HG02852 (cell line): Measurements from ENCODE around the gene CCN2.

ENCODE experiments used
- ATAC-seq: cut with Tn5 transposase; IDR thresholded peaks from one replicate; pipeline ENCODE4 v1.9.1; 2021; ENCODE audit warnings: mild to moderate bottlenecking, moderate library complexity; ENCODE audit not compliant: unreplicated experiment

Gene CCN2

GRCh38 chr6:131950767-131951575, at the start of gene CCN2:
Gene CCN2, minus strand, starts transcription at chr6:131951372. Its CDS starts 200 bp downstream, at chr6:131951172.
- ATAC-seq: no peak

- no peak for ATAC-seq
Observed at GRCh38 chr6:132000296-132000695, 49.1 kb upstream of the CCN2 start.

DNA sequence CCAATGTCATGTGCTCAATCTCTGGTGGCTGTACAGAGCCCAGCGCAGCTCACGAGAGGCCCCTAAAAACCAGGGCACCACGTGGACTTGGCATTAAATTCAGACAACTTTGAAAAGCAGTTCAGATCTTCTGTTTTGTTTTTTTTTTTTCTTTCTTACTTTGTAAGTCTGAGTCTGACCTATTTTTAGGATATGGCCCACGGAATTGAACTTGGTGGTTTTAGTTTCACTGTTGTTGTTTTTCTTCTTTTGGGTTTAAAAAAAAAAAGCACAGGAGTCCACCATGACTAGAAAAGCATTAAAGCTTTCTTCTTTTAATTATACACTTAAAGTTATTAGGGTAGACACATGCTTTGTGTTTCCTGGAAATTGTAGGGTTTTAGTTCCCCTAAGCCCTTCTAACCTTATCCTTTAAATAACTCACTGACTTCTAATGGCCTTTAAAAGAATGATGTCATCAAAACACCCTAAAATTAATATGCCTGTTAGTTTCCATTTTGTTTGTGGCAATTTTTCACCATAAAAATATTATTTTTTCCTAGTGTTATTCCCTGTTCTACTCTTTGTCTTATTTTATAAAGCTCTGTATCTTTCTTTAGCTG, 48.5 kb upstream of the CCN2 start:
- no peak for ATAC-seq

DNA sequence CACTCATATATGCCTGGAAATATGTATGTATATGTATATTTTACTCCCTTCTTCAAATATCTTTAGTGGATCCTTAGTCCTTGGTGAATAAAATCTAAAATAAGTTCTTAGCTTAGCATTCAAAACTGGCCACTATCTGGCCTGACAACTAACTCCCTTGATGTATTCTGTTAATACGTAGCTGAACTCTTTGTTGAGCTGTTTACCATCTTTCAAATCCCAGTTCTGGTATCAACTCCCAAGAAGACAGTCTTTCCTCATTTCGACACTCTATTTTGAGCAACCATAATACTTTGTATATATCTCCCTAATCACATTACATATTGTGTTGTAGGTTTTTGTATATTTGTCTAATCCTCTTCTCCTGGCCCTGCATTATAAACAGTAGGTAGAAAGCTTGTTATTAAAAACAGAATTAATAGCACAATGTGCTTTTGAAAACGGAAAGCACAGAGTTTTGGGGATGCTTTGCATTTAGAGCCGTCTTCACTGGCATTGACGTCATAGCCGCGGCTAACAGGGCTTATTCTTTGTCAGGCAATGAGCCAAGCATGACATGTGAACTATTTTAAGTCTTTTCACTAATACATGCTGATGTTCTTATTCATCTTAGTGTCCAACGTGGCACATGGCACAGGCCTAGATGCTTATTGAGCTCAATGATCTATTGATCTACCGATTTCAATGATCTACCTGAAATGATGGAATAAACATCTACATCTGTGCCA, 47.2 kb upstream of the CCN2 start:
- no peak for ATAC-seq

GRCh38 chr6:131997429-131998153, 46.4 kb upstream of the CCN2 start:
- no peak for ATAC-seq

DNA sequence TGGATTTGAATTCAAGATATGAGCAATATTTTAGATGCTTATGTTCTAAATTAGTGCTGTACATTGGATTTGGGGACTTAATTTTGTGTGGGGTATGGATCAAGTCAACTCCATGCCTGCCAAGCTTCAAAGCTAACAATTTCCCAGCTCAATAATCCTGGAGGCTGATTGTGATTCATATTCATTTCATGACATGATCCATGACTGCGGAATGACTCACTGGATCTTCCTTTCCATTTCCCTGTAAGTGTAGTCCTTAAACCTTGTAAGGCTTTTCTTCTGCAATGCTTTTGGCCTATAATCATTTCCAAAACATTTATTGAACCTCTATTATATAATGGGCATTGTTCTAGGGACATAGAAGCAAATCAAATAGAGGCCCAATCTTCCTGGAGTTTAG, 44.7 kb upstream of the CCN2 start:
- ATAC-seq: no peak

GRCh38 chr6:131992557-131992956, 41.4 kb upstream of the CCN2 start:
- ATAC-seq: no peak

DNA sequence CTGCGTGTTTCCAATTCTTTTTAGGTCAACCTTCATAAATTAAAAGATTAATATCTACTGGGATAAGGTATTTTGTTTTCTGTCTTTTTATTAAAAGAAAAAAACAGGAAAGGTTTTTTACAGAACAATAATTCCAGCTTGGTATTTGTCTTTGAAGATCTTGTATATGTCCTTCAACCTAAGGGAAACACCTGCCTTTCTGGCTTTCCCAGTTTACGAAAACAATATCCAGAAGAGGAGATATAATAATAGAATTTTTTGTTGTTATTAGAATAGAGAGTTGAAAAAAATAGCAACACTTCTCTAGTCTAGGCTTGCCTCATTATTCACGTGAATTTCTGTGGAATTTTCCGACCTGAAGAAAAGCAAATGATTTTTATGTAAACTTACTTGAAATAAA, 37.9 kb upstream of the CCN2 start:
- ATAC-seq: no peak

- no peak for ATAC-seq
Observed at GRCh38 chr6:131982740-131983259, 31.6 kb upstream of the CCN2 start.

- no peak for ATAC-seq
Observed at GRCh38 chr6:131981624-131981978, 30.4 kb upstream of the CCN2 start.

GRCh38 chr6:131980791-131981623, 29.8 kb upstream of the CCN2 start:
- ATAC-seq: no peak

GRCh38 chr6:131980338-131980790, 29.2 kb upstream of the CCN2 start:
- no peak for ATAC-seq

DNA sequence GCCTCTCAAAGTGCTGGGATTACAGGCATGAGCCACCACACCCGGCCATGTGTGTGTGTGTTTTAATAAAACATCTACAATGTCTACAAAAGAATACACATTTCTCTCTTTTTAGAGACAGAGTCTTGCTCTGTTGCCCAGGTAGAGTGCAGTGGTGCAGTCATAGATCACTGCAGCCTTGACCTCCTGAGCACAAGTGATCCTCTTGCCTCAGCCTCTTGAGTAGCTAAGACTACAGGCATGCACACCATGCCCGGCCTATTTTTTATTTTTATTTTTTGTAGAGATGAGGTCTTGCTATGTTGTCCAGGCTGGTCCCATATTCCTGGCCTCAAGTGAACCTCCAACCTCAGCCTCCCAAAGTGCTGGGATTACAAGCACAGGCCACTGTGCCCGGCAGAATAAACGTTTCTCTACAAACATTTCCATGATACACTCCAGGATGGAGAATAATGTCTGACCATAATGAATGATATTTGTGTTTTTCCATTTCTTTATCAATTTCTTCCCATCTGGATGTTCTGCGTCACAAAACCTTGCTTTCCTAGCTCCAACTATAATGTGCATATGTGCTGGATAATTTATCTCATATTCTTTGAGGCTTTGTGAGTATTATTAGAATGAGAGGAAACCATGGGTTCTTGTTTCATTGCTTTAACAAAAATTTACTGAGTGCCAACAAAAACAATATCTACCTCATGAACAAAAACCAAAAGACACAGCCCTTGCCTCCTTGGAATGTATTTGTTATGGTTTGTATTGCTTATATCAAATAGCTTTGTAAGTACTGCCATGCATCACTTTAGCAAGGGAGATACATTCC, 28.6 kb upstream of the CCN2 start:
- ATAC-seq: no peak

GRCh38 chr6:131978522-131978921, 27.4 kb upstream of the CCN2 start:
- no peak for ATAC-seq

- no peak for ATAC-seq
Observed at GRCh38 chr6:131976545-131977061, 25.4 kb upstream of the CCN2 start.

DNA sequence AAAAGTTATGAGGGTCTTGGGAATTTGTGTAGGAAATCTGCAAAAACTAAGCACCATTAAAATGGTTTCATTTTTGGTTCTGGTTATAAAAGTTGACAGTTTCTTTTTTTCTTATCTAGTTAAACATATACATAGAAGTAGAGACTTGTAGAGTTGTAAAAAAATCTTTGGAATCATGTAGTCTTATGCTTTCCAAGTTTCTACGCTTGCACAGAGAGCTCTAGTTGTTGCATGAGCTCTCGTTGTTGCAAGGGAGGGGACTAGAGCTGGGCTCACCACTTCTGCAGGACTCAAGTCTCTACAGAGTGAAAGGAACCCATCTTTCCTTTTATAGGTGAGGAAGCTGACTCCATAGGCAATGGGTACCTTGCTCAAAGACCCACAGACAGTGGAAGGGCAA, 21.6 kb upstream of the CCN2 start:
- no peak for ATAC-seq

DNA sequence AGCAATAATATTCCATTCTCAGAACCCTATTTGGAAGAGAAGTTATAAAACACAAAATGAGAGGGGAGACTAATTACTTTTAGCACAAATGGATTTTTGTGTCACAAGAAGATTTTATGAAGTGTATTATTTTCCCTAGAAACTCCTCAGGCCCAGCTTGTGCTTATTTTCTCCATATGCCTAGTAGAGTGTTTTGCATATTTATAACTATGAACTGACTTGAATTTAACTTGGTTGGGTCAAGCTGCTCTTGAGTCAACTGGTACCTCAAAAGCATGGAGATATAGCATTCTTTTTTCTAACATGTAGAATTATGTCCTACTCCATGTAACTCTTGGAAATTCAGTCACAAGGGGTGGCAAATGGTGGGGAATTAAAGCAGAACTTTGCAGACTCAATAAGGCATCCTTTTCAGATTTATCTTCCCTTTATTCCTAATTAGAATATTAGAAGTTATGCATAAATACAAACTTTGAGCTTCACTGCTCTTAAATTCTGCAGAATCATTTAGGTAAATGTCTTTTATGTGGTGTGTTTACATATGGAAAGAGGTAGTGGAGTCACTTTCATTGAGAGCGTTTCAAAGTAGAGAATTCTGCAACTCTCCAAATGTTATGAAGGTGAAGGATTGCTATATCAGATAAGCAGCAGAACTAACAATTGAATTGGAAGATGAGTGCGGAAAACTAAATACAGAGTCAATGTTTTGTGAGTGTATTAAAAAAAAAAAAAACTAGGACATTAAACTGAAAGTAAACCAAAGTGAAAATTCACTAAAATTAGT, 19.1 kb upstream of the CCN2 start:
- ATAC-seq: no peak

- ATAC-seq: no peak
Observed at GRCh38 chr6:131968656-131969055, 17.5 kb upstream of the CCN2 start.
